Fibroblast of lung (primary cell): ENCODE measurements around the gene TMEM94. TPM values are rescaled to one million over a fixed set of nuclear protein-coding genes. Genes with fewer than 3 reads are reported as not detected.

Experiments
- DNase-seq, 2 donors: peaks; one replicate each; pipeline versions ENCODE4 v3.0.0 to v3.0.0-alpha.2; 2010; ENCODE audit warnings: low read depth in 2 of 2
- H2AFZ ChIP-seq: 2 replicates; pipeline ENCODE4 v1.5.1; 2012; ENCODE audit warnings: low read length, control low read depth, inconsistent platforms
- H3K27ac ChIP-seq: 2 replicates; pipeline ENCODE4 v1.5.1; 2011; ENCODE audit warnings: low read length, control low read depth; ENCODE audit not compliant: insufficient read depth
- H3K27me3 ChIP-seq: 2 replicates; pipeline ENCODE4 v1.5.1; 2011; ENCODE audit warnings: mild to moderate bottlenecking, low read length; ENCODE audit not compliant: control insufficient read depth, insufficient read depth
- H3K36me3 ChIP-seq: 2 replicates; pipeline ENCODE4 v1.5.1; 2011; ENCODE audit warnings: low read length; ENCODE audit not compliant: control insufficient read depth, insufficient read depth
- H3K4me1 ChIP-seq: 2 replicates; pipeline ENCODE4 v1.5.1; 2011; ENCODE audit warnings: low read length; ENCODE audit not compliant: control insufficient read depth, insufficient read depth; ENCODE audit errors: extremely low read depth
- H3K4me2 ChIP-seq: 2 replicates; pipeline ENCODE4 v1.5.1; 2011; ENCODE audit warnings: low read length, control low read depth; ENCODE audit not compliant: insufficient read depth; ENCODE audit errors: extremely low read depth
- H3K4me3 ChIP-seq, 4 experiments: fragments of 200-600 bp in 1 of 4; sonication (generic) in 1 of 4; replicated peaks in 1 of 4; 2 replicates each; pipeline ENCODE4 v1.5.1; 2011 to 2016; ENCODE audit warnings: low read length in 4 of 4, low read depth in 3 of 4, mild to moderate bottlenecking in 3 of 4, control low read depth in 2 of 4, inconsistent platforms in 1 of 4, mixed read lengths in 1 of 4; ENCODE audit not compliant: insufficient read depth in 1 of 4; ENCODE audit errors: control extremely low read depth in 1 of 4
- H3K79me2 ChIP-seq: 2 replicates; pipeline ENCODE4 v1.5.1; 2012; ENCODE audit warnings: mild to moderate bottlenecking, low read length, inconsistent platforms; ENCODE audit not compliant: control insufficient read depth, insufficient read depth
- H3K9ac ChIP-seq: 2 replicates; pipeline ENCODE4 v1.5.1; 2011; ENCODE audit warnings: mild to moderate bottlenecking, low read length, control low read depth; ENCODE audit not compliant: insufficient read depth
- H3K9me3 ChIP-seq: 2 replicates; pipeline ENCODE4 v1.5.1; 2012; ENCODE audit warnings: low read depth, low read length; ENCODE audit not compliant: control insufficient read depth, insufficient read depth
- H4K20me1 ChIP-seq: 2 replicates; pipeline ENCODE4 v1.5.1; 2011; ENCODE audit warnings: low read length; ENCODE audit not compliant: control insufficient read depth, insufficient read depth; ENCODE audit errors: extremely low read depth
- CTCF ChIP-seq, 2 donors: IDR thresholded peaks in 1 of 2; conservative IDR thresholded peaks in 1 of 2; 1 replicate in 1 of 2; 2 replicates in 1 of 2; pipeline ENCODE4 v1.5.1; 2011 to 2012; ENCODE audit warnings: low read length in 2 of 2, control low read depth in 1 of 2, inconsistent platforms in 1 of 2, low read depth in 1 of 2, mild to moderate bottlenecking in 1 of 2
- EZH2 ChIP-seq: IDR thresholded peaks from 2 replicates; pipeline ENCODE4 v1.5.1; 2012; ENCODE audit warnings: low read length, control low read depth, mild to moderate bottlenecking; ENCODE audit errors: missing control alignments
- polyA plus RNA-seq, 2 donors: library from polyadenylated mRNA; depleted of rRNA in 1 of 2; stranded (reverse) in 1 of 2; unstranded in 1 of 2; fragments of >200 nt; gene quantifications; 2 replicates each; pipeline ENCODE4 v1.2.1, GENCODE V29; 2011 to 2012; ENCODE audit warnings: missing spikeins in 1 of 2
- total RNA-seq: library from RNA; depleted of rRNA; stranded (reverse); fragments of >200 nt; gene quantifications from 2 replicates; pipeline ENCODE4 v1.2.1, GENCODE V29; 2014

The TMEM94 gene
- total and polyA plus RNA-seq, 2 donors (not counting 1 experiment from before 2014, with no cell fraction given) = 18.3 to 35.0 TPM

DNA sequence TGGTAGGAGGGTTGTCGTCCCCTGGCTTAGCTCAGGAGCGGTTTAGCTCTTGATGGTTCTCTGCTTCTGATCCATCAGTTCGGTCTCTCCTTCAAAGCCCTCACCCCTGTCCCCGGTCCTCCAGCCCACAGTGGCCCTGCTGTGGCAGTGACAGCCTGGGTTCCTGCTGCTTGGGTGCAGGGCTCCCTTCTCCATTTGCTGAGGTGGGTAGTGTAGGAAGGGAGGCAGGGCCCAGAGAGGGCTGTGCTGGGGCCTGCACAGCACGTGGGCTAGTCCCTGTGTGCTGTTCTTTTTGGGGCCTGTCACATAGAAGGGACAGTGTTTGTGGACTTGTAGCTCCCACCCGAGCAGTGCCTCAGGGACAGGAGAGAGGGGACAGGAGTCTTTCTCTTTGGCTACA, 18.3 kb downstream of the TMEM94 start:
- H3K27me3 ChIP-seq = no peaks in the 10 kb centered on the region
- no peak overlapping the region for H3K27ac ChIP-seq
- H2AFZ ChIP-seq = no peak overlapping the region
- TF ChIP-seq EZH2 (no peak), CTCF (conservative IDR thresholded peaks at IDR 0.05 in 1 of 2, IDR thresholded peaks at IDR 0.05 in 1 of 2; ENCODE audit: low read depth in 1 of 2, low read length in 2 of 2) (no peak)
- peaks cover 14% of the 10 kb centered on the region for H3K4me1 ChIP-seq
- no peak overlapping the region for H3K9ac ChIP-seq
- H4K20me1 ChIP-seq = no peaks in the 10 kb centered on the region
- H3K36me3 ChIP-seq = no peaks in the 10 kb centered on the region
- H3K79me2 ChIP-seq = no peaks in the 10 kb centered on the region
- H3K9me3 ChIP-seq = no peaks in the 10 kb centered on the region
- H3K4me3 ChIP-seq = no peak overlapping the region
- no peak for DNase-seq
- no peak overlapping the region for H3K4me2 ChIP-seq

DNA sequence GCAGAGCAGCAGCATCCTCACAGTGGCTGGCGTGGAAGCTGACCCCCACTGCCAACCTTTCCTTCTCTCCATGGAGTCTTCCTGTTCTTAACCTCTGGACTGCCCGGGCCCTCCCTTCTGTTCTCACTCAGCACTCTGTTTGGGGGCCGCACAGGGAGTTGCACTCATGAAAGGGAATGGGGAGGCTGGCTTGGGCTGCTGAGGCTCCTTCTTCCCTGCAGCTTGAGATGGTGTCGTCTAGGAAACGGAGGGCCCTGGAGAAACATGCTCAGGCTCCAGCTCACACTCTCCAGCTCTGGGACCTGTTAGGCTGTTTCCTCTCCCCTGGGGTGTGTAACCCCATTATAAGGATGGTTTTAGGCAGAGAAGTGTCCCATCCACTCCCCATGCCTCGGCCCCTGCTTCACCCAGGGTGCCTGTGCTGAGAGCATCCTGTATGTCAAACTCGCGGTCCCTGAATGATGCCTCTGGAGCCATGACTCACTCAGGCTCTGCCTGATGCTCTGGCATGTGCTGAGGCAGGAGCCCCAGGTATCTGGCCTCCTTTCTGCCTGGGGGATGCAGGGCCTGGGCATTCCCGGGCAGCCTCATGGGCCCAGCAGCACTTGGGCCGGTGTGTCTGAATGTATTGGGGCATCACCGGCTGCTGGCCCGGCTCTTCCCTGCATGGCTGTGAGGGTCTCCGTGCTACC, 18.9 kb downstream of the TMEM94 start:
- Histone ChIP-seq H3K9ac (no peak overlapping the region), H3K27ac (no peak overlapping the region), H2AFZ (no peak overlapping the region), H3K4me1 (peaks cover 14% of the 10 kb centered on the region), H4K20me1 (no peaks in the 10 kb centered on the region), H3K4me2 (peak overlapping the region; percentile 10), H3K4me3 (no peak overlapping the region), H3K27me3 (no peaks in the 10 kb centered on the region), H3K79me2 (no peaks in the 10 kb centered on the region), H3K9me3 (no peaks in the 10 kb centered on the region), H3K36me3 (no peaks in the 10 kb centered on the region)
- no peak for TF ChIP-seq EZH2
- no peak for TF ChIP-seq CTCF (conservative IDR thresholded peaks at IDR 0.05 in 1 of 2, IDR thresholded peaks at IDR 0.05 in 1 of 2; ENCODE audit: low read depth in 1 of 2, low read length in 2 of 2)
- DNase-seq = peak in 1 of 2 donors; percentile 30

DNA sequence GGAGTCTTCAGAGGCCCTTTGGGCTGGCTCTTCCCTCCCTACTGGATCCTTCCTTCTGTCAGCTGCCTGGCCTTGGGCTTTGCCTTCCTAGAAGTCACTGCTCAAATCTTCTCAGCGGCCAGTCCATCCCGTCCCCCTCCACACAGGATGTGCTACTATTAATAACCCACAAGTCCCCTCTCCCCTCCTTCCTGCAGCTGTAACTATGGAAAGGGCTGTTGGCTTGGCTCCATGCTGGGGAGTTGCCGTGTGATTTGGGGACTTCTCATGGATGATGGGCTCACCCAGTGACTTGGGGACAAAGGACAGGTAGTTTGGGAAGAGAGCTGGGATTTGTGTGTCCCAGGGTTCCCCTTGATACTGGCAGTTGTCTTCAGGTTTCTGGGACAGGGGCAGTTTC, 19.4 kb downstream of the TMEM94 start:
- H3K36me3 ChIP-seq = no peaks in the 10 kb centered on the region
- peak; percentile 26 to 27 for DNase-seq
- no peak overlapping the region for H3K4me3 ChIP-seq
- H3K4me2 ChIP-seq = peak overlapping the region; percentile 35
- no peaks in the 10 kb centered on the region for H3K27me3 ChIP-seq
- TF ChIP-seq CTCF (conservative IDR thresholded peaks at IDR 0.05 in 1 of 2, IDR thresholded peaks at IDR 0.05 in 1 of 2; ENCODE audit: low read depth in 1 of 2, low read length in 2 of 2) (no peak), EZH2 (no peak)
- H3K79me2 ChIP-seq = no peaks in the 10 kb centered on the region
- peak overlapping the region; percentile 12 for H2AFZ ChIP-seq
- H3K4me1 ChIP-seq = peaks cover 14% of the 10 kb centered on the region
- no peaks in the 10 kb centered on the region for H3K9me3 ChIP-seq
- H4K20me1 ChIP-seq = no peaks in the 10 kb centered on the region
- no peak overlapping the region for H3K27ac ChIP-seq
- peak overlapping the region; percentile 2 for H3K9ac ChIP-seq
